ENCODE data around the gene KCNN3.

DNA sequence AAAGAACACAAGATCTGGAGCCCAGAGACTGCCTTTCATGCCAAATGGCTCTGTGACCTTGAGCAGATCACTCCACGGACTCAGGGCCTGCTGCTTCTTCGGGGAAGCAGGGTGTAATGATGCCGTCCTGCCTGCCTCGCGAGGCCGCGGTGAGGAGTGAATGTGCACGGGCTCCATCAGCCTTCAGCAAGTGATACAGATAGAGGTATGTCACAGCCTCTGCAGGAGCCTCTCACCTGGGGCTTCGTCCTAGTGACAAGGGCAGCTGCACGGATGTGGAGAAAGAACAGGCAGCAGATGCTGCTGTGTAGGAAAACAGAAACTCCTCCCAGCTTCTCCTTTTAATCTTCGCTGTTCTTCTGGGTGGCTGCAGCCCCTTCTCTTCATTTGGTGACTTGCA is 127.5 kb downstream of the KCNN3 start:
- TF ChIP-seq, protein P1, sequence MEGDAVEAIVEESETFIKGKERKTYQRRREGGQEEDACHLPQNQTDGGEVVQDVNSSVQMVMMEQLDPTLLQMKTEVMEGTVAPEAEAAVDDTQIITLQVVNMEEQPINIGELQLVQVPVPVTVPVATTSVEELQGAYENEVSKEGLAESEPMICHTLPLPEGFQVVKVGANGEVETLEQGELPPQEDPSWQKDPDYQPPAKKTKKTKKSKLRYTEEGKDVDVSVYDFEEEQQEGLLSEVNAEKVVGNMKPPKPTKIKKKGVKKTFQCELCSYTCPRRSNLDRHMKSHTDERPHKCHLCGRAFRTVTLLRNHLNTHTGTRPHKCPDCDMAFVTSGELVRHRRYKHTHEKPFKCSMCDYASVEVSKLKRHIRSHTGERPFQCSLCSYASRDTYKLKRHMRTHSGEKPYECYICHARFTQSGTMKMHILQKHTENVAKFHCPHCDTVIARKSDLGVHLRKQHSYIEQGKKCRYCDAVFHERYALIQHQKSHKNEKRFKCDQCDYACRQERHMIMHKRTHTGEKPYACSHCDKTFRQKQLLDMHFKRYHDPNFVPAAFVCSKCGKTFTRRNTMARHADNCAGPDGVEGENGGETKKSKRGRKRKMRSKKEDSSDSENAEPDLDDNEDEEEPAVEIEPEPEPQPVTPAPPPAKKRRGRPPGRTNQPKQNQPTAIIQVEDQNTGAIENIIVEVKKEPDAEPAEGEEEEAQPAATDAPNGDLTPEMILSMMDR (conservative IDR thresholded peaks at IDR 0.05) = no peak
- no peak for TF ChIP-seq ZFX (IDR thresholded peaks at IDR 0.05)
